Measurements from ENCODE around the gene PPP2R5E.

The PPP2R5E gene

GRCh38 chr14:63468294-63468693, 74.9 kb downstream of the PPP2R5E start:
- ChIA-PET POLR2A (ENCODE audit: low non-redundant PET) (no interaction called here), CTCF (interaction anchor here (0.5 to 0.8 kb wide), 3 partner anchors 38 to 105 kb away, joined by 3 read pairs; no protein-coding TSS in a partner anchor)
- peak; percentile 54 for DNase-seq (ENCODE audit: low spot score)
- TF ChIP-seq CTCF (conservative IDR thresholded peaks at IDR 0.05; ENCODE audit: low read depth): no peak
- H3K27ac ChIP-seq: no peak overlapping the region

- TF ChIP-seq CTCF (conservative IDR thresholded peaks at IDR 0.05; ENCODE audit: low read depth): no peak
- CTCF ChIA-PET: interaction anchor here (0.5 to 0.6 kb wide), 2 partner anchors 78 to 106 kb away, joined by 3 read pairs; no protein-coding TSS in a partner anchor
- no peak overlapping the region for H3K27ac ChIP-seq
- no peak for DNase-seq (ENCODE audit: low spot score)
- POLR2A ChIA-PET (ENCODE audit: low non-redundant PET): no interaction called here
Measured at GRCh38 chr14:63467440-63468072, 75.6 kb downstream of the PPP2R5E start.

- DNase-seq (ENCODE audit: low spot score): no peak
- ChIA-PET CTCF (no interaction called here), POLR2A (ENCODE audit: low non-redundant PET) (no interaction called here)
- no peak for TF ChIP-seq CTCF (conservative IDR thresholded peaks at IDR 0.05; ENCODE audit: low read depth)
- H3K27ac ChIP-seq: no peak overlapping the region
Measured at GRCh38 chr14:63465347-63465746, 77.8 kb downstream of the PPP2R5E start.

- CTCF ChIA-PET: interaction anchor here (0.6 kb wide), 1 partner anchor 30 kb away, joined by 3 read pairs; no protein-coding TSS in a partner anchor
Measured at GRCh38 chr14:63460680-63461369, 82.4 kb downstream of the PPP2R5E start.

GRCh38 chr14:63459738-63460137, 83.4 kb downstream of the PPP2R5E start:
- POLR2A ChIA-PET (ENCODE audit: low non-redundant PET): no interaction called here
- no peak overlapping the region for H3K27ac ChIP-seq
- DNase-seq (ENCODE audit: low spot score): no peak
- CTCF ChIA-PET: interaction anchor here (0.6 kb wide), 1 partner anchor 218 kb away, joined by 3 read pairs; no protein-coding TSS in a partner anchor
- TF ChIP-seq CTCF (conservative IDR thresholded peaks at IDR 0.05; ENCODE audit: low read depth): no peak

More at GRCh38 chr14:63460680-63461369, 82.4 kb downstream of the PPP2R5E start:
- POLR2A ChIA-PET (ENCODE audit: low non-redundant PET): no interaction called here
- no peak for DNase-seq (ENCODE audit: low spot score)
- H3K27ac ChIP-seq: no peak overlapping the region
- no peak for TF ChIP-seq CTCF (conservative IDR thresholded peaks at IDR 0.05; ENCODE audit: low read depth)

- DNase-seq (ENCODE audit: low spot score): no peak
- CTCF ChIA-PET: interaction anchor here (0.5 kb wide), 1 partner anchor 53 kb away, joined by 3 read pairs; no protein-coding TSS in a partner anchor
- POLR2A ChIA-PET (ENCODE audit: low non-redundant PET): no interaction called here
- no peak for TF ChIP-seq CTCF (conservative IDR thresholded peaks at IDR 0.05; ENCODE audit: low read depth)
- no peak overlapping the region for H3K27ac ChIP-seq
Measured at GRCh38 chr14:63457498-63457897, 85.7 kb downstream of the PPP2R5E start.

Data from RWPE1 (cell line).